ENCODE results near the gene STAT3. TPM values are rescaled to one million over a fixed set of nuclear protein-coding genes. Genes with fewer than 3 reads are reported as not detected.

STAT3 gene
- total RNA-seq, 4 donors from 2014 or later, result 134 to 255 (median 180) TPM

DNA sequence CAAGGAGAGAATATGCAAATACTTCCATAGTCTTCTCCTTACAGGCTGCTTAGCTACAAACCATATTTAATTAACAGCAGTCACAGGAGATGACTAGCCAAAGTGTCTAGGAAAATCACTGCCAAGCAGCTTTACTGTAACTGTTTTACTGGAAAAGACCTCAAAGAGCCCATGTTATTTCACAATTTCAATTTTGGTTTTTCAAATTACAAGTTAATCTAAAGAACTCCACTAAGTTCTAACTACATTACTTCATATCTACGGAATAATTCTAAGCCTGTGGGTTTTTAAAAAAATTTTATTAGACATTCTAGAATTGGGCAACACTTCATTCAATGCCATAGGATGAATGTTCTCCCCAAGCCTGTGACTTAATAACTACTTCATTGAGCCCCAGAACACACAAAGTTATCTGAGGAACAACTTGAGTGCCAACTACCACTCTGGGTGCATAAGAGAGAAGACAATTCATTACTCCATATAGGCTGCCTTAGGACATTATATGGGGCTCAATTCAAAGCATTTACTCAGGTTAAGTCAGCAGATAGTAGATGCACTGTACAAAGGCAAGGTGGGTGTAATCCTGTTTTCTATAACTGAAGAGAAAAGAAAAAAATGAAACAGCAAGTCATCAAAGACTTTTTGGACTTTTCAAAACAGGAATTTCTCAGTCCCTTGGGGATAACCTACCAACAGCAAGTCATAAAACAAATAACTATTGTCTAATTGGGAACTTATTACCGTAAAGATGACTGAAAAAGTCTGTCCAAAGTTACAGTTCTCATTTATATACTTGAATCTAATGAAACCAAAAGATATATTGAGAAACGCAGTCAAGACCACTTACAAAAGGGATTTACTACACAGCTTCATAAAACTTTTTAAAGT is 33.0 kb downstream of the STAT3 start:
- TF ChIP-seq, protein P1, sequence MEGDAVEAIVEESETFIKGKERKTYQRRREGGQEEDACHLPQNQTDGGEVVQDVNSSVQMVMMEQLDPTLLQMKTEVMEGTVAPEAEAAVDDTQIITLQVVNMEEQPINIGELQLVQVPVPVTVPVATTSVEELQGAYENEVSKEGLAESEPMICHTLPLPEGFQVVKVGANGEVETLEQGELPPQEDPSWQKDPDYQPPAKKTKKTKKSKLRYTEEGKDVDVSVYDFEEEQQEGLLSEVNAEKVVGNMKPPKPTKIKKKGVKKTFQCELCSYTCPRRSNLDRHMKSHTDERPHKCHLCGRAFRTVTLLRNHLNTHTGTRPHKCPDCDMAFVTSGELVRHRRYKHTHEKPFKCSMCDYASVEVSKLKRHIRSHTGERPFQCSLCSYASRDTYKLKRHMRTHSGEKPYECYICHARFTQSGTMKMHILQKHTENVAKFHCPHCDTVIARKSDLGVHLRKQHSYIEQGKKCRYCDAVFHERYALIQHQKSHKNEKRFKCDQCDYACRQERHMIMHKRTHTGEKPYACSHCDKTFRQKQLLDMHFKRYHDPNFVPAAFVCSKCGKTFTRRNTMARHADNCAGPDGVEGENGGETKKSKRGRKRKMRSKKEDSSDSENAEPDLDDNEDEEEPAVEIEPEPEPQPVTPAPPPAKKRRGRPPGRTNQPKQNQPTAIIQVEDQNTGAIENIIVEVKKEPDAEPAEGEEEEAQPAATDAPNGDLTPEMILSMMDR (IDR thresholded peaks at IDR 0.05; ENCODE audit: low read depth), result no peak

DNA sequence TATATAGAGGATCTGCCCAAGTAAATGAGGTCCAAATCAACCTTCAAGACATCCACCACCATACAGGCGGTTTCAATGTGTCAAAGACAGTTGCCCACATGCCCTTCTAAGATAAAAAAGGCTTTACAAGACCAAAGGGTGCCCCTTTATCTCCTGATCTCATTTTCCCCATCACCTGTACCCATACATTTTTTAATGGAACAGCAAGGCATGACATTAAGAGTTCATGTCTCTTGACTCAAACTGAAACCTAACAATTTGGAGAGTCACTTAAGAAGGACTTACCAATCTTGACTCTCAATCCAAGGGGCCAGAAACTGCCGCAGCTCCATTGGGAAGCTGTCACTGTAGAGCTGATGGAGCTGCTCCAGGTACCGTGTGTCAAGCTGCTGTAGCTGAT is 40.1 kb downstream of the STAT3 start:
- TF ChIP-seq, protein P1 (IDR thresholded peaks at IDR 0.05; ENCODE audit: low read depth), result no peak

DNA sequence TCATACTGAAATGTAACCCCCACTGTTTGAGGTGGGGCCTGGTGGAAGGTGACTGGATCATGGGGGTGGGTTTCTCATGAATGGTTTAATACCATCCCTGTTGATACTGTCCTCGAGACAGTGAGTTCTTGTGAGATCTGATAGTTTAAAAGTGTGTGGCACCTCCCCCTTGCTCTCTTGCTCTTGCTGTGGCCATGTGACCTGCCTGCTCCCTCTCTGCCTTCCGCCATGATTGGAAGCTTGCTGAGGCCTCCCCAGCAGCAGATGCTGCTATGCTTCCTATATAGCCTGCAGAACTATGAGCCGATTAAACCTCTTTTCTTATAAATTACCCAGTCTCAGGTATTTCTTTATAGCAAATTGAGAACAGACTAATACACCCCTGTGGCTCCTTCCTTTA is 40.6 kb downstream of the STAT3 start:
- TF ChIP-seq, protein P1 (IDR thresholded peaks at IDR 0.05; ENCODE audit: low read depth), result no peak

DNA sequence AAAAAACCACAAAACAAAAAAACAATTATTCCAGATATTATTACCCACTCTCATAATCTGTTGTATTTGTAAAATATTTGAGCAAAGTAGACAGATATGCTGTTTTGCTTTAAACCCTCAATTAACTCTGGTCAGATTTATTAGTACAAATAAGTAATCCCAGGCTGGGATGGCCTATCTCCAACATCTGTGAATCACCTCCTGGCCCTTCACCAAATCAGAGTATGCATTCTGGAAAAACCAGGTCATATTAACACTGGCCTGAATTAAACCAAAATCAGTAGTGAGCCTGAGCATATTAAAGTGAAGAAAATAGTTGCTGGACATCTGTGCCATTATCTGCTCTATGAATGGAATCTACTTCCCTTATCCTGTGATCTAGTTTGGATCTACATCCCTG is 41.0 kb downstream of the STAT3 start:
- TF ChIP-seq, protein P1 (IDR thresholded peaks at IDR 0.05; ENCODE audit: low read depth), result no peak

DNA sequence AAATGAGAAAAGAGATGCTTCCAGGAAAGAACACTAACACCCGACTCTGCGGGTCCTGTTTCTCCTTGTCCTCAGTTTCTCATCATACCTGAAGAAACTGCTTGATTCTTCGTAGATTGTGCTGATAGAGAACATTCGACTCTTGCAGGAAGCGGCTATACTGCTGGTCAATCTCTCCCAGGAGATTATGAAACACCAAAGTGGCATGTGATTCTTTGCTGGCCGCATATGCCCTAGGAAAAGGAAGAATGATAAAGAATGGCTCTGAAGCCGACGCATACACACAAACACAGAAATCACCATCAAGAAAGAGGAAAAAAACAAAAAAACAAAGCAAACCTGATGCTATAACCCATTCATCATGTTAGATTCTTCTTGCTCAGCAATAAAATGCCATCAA is 41.8 kb downstream of the STAT3 start:
- TF ChIP-seq, protein P1 (IDR thresholded peaks at IDR 0.05; ENCODE audit: low read depth), result no peak

DNA sequence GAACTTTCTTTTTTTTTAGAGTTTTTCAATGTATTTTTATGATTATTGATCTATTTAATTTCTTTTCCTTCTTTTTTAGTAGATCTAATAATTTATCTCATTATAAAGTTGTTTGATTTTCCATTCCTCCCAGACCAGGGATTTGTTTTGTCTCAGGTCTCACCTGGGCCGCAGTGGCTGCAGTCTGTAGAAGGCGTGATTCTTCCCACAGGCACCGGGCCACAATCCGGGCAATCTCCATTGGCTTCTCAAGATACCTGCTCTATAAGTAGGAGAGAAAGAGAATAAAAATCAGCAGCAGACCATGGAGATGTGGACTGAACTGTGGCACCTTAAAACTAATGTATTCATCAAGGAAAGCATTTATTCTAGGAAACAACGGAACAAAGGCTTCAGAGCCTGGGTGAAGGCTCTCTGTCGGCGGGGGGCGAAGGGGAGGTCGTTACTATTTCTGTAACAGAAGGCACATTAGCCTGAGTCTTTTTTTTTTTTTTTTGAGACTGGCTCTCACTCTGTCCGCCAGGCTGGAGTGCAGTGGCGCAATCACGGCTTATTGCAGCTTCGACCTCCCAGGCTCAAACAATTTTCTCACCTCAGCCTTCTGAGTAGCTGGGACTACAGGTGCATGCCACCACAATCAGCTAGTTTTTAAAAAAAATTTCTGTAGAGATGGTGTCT is 42.7 kb downstream of the STAT3 start:
- TF ChIP-seq, protein P1 (IDR thresholded peaks at IDR 0.05; ENCODE audit: low read depth), result no peak

DNA sequence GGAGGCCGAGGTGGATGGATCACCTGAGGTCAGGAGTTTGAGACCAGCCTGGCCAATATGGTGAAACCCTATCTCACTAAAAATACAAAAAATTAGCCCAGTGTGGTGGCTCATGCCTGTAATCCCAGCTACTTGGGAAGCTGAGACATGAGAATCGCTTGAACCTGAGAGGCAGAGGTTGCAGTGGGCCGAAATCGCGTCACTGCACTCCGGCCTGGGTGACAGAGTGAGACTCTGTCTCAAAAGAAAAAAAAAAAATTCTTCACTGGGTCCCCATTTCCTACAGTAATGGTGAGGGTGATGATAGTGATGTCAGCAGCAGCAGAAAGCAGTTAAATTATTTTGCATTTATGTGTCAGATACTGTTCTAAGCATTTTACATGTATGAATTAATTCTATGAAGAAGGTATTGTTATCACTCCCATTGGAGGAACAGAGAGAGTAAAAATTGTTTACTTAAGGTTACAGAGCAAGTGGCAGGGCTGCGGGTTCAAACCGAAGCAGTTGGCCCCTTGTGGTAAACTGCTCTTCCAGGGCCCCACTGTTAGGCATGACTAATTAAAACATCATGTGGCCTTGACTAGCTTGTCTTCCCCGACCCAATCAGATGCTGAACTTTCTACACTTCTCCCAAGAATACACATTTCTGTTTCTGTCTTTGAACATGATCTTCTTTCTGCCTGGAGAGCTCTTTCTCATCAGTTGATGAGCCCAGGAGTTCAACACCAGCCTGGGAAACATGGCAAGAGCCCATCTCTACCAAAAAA is 45.8 kb downstream of the STAT3 start:
- TF ChIP-seq, protein P1 (IDR thresholded peaks at IDR 0.05; ENCODE audit: low read depth), result no peak

All from subcutaneous adipose tissue (tissue), 4 donors.